Osteocyte (in vitro differentiated cells): ENCODE results near the gene DBN1. TPM values are rescaled to one million over a fixed set of nuclear protein-coding genes. Genes with fewer than 3 reads are reported as not detected.

ENCODE experiments used
- DNase-seq: peaks from one replicate; pipeline ENCODE4 v3.0.0; 2021; ENCODE audit warnings: mixed read lengths; ENCODE audit not compliant: unreplicated experiment; ENCODE audit errors: extremely low spot score
- H3K27ac Mint-ChIP-seq: one replicate; pipeline ENCODE4 v1.8.0; 2021; ENCODE audit warnings: mild to moderate bottlenecking, mixed read lengths; ENCODE audit not compliant: unreplicated experiment
- H3K27me3 Mint-ChIP-seq: one replicate; pipeline ENCODE4 v1.8.0; 2021; ENCODE audit warnings: mixed read lengths; ENCODE audit not compliant: unreplicated experiment
- H3K36me3 Mint-ChIP-seq: one replicate; pipeline ENCODE4 v1.8.0; 2021; ENCODE audit warnings: mixed read lengths; ENCODE audit not compliant: unreplicated experiment
- H3K4me1 Mint-ChIP-seq: one replicate; pipeline ENCODE4 v1.8.0; 2021; ENCODE audit warnings: mixed read lengths; ENCODE audit not compliant: unreplicated experiment
- H3K4me3 Mint-ChIP-seq: one replicate; pipeline ENCODE4 v1.8.0; 2021; ENCODE audit warnings: mild to moderate bottlenecking, moderate library complexity, mixed read lengths; ENCODE audit not compliant: unreplicated experiment
- H3K9me3 Mint-ChIP-seq: one replicate; pipeline ENCODE4 v1.8.0; 2021; ENCODE audit warnings: mixed read lengths; ENCODE audit not compliant: unreplicated experiment
- CTCF ChIP-seq: fragments of 200-600 bp; sonication (generic); IDR thresholded peaks from 2 replicates; pipeline ENCODE4 v1.5.0; 2021; ENCODE audit warnings: antibody characterized with exemption, mild to moderate bottlenecking, moderate library complexity
- total RNA-seq: library from RNA; stranded (reverse); gene quantifications from 2 replicates; pipeline ENCODE4 v1.2.1, GENCODE V29; 2021

DBN1 gene
- total RNA-seq, 1 donor from 2014 or later: 248 TPM

DNA sequence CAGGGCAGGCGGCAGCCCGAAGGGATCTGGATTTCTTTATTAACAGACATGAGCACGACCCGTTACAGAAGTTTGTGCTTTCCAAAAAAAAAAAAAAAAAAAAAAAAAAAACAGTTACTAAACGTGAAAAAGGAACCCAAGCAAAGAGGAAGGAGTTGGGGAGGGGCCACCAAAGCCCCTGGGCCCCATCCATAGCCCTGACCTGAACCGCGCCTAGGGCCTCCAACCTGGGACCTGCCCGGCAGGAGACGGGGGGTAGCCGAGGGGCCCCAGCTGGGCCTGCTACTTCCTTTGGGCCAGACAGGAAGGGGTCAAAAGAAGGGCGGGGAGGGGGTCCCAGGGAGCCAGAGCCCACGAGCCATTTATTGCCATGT, 16.9 kb downstream of the DBN1 start:
- H3K36me3 Mint-ChIP-seq: peaks cover 8% of the 10 kb centered on the region
- no peak for TF ChIP-seq CTCF
- peak overlapping the region; percentile 86 for H3K27ac Mint-ChIP-seq
- H3K27me3 Mint-ChIP-seq: no peaks in the 10 kb centered on the region
- no peaks in the 10 kb centered on the region for H3K9me3 Mint-ChIP-seq
- peaks cover 17% of the 10 kb centered on the region for H3K4me1 Mint-ChIP-seq
- DNase-seq: no peak
- no peak overlapping the region for H3K4me3 Mint-ChIP-seq

GRCh38 chr5:177455661-177456590, 17.5 kb downstream of the DBN1 start:
- no peaks in the 10 kb centered on the region for H3K27me3 Mint-ChIP-seq
- DNase-seq: peak; percentile 96
- H3K9me3 Mint-ChIP-seq: no peaks in the 10 kb centered on the region
- H3K4me3 Mint-ChIP-seq: peak overlapping the region; percentile 67
- H3K27ac Mint-ChIP-seq: peak overlapping the region; percentile 86
- peak; percentile 95 for TF ChIP-seq CTCF
- peaks cover 17% of the 10 kb centered on the region for H3K4me1 Mint-ChIP-seq
- peaks cover 4% of the 10 kb centered on the region for H3K36me3 Mint-ChIP-seq

DNA sequence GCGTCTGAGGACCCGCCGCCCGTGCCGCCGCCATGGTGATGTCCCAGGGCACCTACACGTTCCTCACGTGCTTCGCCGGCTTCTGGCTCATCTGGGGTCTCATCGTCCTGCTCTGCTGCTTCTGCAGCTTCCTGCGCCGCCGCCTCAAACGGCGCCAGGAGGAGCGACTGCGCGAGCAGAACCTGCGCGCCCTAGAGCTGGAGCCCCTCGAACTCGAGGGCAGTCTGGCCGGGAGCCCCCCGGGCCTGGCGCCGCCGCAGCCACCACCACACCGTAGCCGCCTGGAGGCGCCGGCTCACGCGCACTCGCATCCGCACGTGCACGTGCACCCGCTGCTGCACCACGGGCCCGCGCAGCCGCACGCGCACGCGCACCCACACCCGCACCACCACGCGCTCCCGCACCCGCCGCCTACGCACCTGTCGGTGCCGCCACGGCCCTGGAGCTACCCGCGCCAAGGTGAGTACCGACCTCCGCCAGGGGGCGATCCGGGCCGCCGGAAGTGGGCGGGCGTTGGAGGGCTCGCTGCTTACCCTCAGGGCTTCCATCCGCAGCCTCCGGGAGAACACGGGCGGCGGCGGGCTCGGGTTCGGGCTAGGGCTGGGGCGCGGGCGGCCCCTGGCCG, 18.3 kb downstream of the DBN1 start:
- H3K4me1 Mint-ChIP-seq: peaks cover 17% of the 10 kb centered on the region
- H3K27me3 Mint-ChIP-seq: no peaks in the 10 kb centered on the region
- TF ChIP-seq CTCF: peak; percentile 75
- DNase-seq: peak; percentile 91
- no peaks in the 10 kb centered on the region for H3K9me3 Mint-ChIP-seq
- H3K36me3 Mint-ChIP-seq: peaks cover 4% of the 10 kb centered on the region
- H3K27ac Mint-ChIP-seq: no peak overlapping the region
- H3K4me3 Mint-ChIP-seq: peak overlapping the region; percentile 64

GRCh38 chr5:177454397-177455035, 18.9 kb downstream of the DBN1 start:
- H3K4me3 Mint-ChIP-seq: peak overlapping the region; percentile 67
- H3K27ac Mint-ChIP-seq: no peak overlapping the region

More at GRCh38 chr5:177454397-177455035, 18.9 kb downstream of the DBN1 start:
- no peaks in the 10 kb centered on the region for H3K9me3 Mint-ChIP-seq
- no peaks in the 10 kb centered on the region for H3K27me3 Mint-ChIP-seq
- peaks cover 4% of the 10 kb centered on the region for H3K36me3 Mint-ChIP-seq
- peak; percentile 95 for TF ChIP-seq CTCF
- peak; percentile 98 for DNase-seq
- H3K4me1 Mint-ChIP-seq: peaks cover 17% of the 10 kb centered on the region
